Measurements from ENCODE around the gene SKAP1. TPM values are rescaled to one million over a fixed set of nuclear protein-coding genes. Genes with fewer than 3 reads are reported as not detected.

Gene SKAP1
- total RNA-seq, 1 donor from 2014 or later = not detected

DNA sequence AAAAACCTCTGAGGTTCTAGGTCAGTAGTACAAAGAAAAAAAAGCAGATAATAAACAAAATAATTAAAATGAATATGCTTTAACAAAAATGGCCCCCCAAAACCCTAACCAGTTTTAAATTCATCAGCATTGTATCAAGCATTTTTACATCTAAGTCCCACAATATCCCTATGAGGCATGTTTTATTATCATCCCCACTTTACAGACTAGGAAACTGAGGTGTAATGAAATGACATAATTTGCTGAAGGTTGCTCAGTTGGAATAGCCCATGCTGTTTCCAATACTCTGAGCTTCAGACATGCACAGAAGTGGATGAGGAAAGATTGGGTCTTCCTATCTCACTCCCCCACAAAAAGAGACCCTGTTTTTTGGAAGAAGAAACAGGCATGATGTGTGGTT, 234.1 kb downstream of the SKAP1 start:
- no peak for DNase-seq (ENCODE audit: low spot score)

DNA sequence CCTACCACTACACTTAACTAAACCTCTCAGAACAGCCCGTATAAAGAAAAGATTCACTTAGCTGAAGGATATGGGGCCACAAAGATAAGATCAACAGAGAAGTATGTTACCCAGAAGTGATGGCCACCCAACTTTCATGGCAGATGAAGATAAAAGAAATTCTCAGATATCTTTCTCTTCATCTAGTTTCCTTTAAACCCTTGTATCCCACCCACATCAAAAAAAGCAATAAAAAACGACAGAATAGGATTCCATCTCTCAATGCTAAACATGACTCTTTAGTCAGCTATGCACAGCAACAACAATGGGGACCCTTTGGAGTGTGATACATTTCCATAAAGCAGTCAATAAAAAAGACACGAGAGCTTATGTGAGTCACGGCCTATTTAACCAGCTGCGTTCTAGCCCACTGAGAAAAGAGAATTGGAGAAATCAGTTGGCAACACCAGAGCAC, 235.9 kb downstream of the SKAP1 start:
- Histone ChIP-seq H3K4me3 (no peak overlapping the region), H4K20me1 (ENCODE audit: low read depth) (no peaks in the 10 kb centered on the region), H3K4me1 (peaks cover 6% of the 10 kb centered on the region), H3K36me3 (no peaks in the 10 kb centered on the region), H3K27ac (no peak overlapping the region), H3K79me2 (ENCODE audit: low read depth) (no peaks in the 10 kb centered on the region), H3K9ac (no peak overlapping the region), H2AFZ (replicated peaks) (no peak overlapping the region), H3F3A (ENCODE audit: low read depth) (no peaks in the 10 kb centered on the region), H3K4me2 (no peak overlapping the region), H3K9me3 (ENCODE audit: low read depth) (no peaks in the 10 kb centered on the region), H3K27me3 (no peaks in the 10 kb centered on the region)
- Mint-ChIP-seq H3K27me3 (ENCODE audit: insufficient read depth, low read depth) (no peaks in the 10 kb centered on the region), H3K36me3 (no peaks in the 10 kb centered on the region), H3K4me3 (no peak overlapping the region), H3K4me1 (peaks cover 53% of the 10 kb centered on the region), H3K9me3 (no peaks in the 10 kb centered on the region), H3K27ac (no peak overlapping the region)
- TF ChIP-seq EZH2 (IDR thresholded peaks at IDR 0.05) (no peak), EZH2phosphoT487 (IDR thresholded peaks at IDR 0.05) (no peak), CTCF (IDR thresholded peaks at IDR 0.05) (no peak)
- DNase-seq (ENCODE audit: low spot score) = no peak

More for the DNA sequence above, 234.1 kb downstream of the SKAP1 start:
- no peak overlapping the region for H3K4me3 Mint-ChIP-seq
- Histone ChIP-seq H3K4me3 (no peak overlapping the region), H3F3A (ENCODE audit: low read depth) (no peaks in the 10 kb centered on the region), H3K4me1 (peaks cover 6% of the 10 kb centered on the region), H3K9ac (no peak overlapping the region), H3K27me3 (no peaks in the 10 kb centered on the region), H3K27ac (no peak overlapping the region), H4K20me1 (ENCODE audit: low read depth) (no peaks in the 10 kb centered on the region), H3K79me2 (ENCODE audit: low read depth) (no peaks in the 10 kb centered on the region), H3K4me2 (no peak overlapping the region), H3K36me3 (no peaks in the 10 kb centered on the region), H2AFZ (replicated peaks) (no peak overlapping the region), H3K9me3 (ENCODE audit: low read depth) (no peaks in the 10 kb centered on the region)
- no peak for TF ChIP-seq CTCF (IDR thresholded peaks at IDR 0.05)
- no peak for TF ChIP-seq EZH2phosphoT487 (IDR thresholded peaks at IDR 0.05)
- no peak for TF ChIP-seq EZH2 (IDR thresholded peaks at IDR 0.05)
- H3K27ac Mint-ChIP-seq = no peak overlapping the region
- no peaks in the 10 kb centered on the region for H3K27me3 Mint-ChIP-seq (ENCODE audit: insufficient read depth, low read depth)
- no peaks in the 10 kb centered on the region for H3K9me3 Mint-ChIP-seq
- H3K4me1 Mint-ChIP-seq = peaks cover 54% of the 10 kb centered on the region
- no peaks in the 10 kb centered on the region for H3K36me3 Mint-ChIP-seq

- H3K4me3 Mint-ChIP-seq = peak overlapping the region; percentile 55
- H3K9me3 ChIP-seq (ENCODE audit: low read depth) = no peaks in the 10 kb centered on the region
- peaks cover 6% of the 10 kb centered on the region for H3K4me1 ChIP-seq
- no peak overlapping the region for H3K4me2 ChIP-seq
- TF ChIP-seq EZH2phosphoT487 (IDR thresholded peaks at IDR 0.05) (no peak), EZH2 (IDR thresholded peaks at IDR 0.05) (no peak), CTCF (IDR thresholded peaks at IDR 0.05) (no peak)
- no peak for DNase-seq (ENCODE audit: low spot score)
- H3K27me3 ChIP-seq = no peaks in the 10 kb centered on the region
- H3K79me2 ChIP-seq (ENCODE audit: low read depth) = no peaks in the 10 kb centered on the region
- no peak overlapping the region for H3K27ac ChIP-seq
- H3K27ac Mint-ChIP-seq = peak overlapping the region; percentile 77
- H3K4me1 Mint-ChIP-seq = peaks cover 47% of the 10 kb centered on the region
- no peaks in the 10 kb centered on the region for H3K9me3 Mint-ChIP-seq
- no peaks in the 10 kb centered on the region for H3F3A ChIP-seq (ENCODE audit: low read depth)
- H3K36me3 ChIP-seq = no peaks in the 10 kb centered on the region
- no peak overlapping the region for H3K9ac ChIP-seq
- no peaks in the 10 kb centered on the region for H3K36me3 Mint-ChIP-seq
- no peak overlapping the region for H3K4me3 ChIP-seq
- peak overlapping the region; percentile 60 for H2AFZ ChIP-seq (replicated peaks)
- H4K20me1 ChIP-seq (ENCODE audit: low read depth) = no peaks in the 10 kb centered on the region
- H3K27me3 Mint-ChIP-seq (ENCODE audit: insufficient read depth, low read depth) = peaks cover 4% of the 10 kb centered on the region
These were observed 237.7 kb downstream of the SKAP1 start for GRCh38 chr17:48192321-48192731.
